ENCODE data around the gene TRMT2A.

The TRMT2A gene

DNA sequence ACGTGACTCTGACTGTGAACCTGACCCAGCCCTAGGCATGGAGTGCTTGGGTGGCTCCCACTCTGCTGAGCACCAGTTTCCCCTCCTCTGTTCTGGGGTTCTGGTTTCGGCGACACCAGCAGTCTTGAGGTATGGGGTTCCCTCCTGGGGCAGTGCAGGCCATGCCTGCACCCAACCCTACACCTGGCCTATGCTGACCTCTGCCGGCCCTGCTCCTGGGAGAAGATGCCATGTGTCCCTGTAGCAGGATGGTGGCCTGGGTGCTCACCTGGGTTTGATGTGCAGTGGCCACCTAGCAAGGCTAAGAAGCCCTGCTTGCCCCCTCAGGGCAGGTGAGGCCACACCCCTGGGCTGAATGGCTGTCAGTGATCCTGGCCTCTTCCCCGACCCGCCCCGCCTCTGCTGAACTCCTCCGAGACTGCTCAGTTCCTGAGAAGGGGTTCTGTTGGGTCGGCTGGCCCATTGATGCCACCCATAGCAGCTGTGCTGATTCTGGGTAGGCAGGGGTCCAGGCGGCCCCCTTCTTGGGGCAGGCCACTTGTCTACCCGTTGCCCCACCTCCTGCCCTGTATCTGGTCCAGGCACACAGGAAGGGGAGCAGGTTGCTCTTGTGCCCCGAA, 17.0 kb upstream of the TRMT2A start:
- in situ Hi-C loops (cut with HindIII; ENCODE audit: low sequenced_read_pairs): no loop called here
- H3K4me3 ChIP-seq (ENCODE audit: low read depth, low read length): no peak overlapping the region
- DNase-seq (ENCODE audit: low read depth): no peak
- TF ChIP-seq, protein P1, sequence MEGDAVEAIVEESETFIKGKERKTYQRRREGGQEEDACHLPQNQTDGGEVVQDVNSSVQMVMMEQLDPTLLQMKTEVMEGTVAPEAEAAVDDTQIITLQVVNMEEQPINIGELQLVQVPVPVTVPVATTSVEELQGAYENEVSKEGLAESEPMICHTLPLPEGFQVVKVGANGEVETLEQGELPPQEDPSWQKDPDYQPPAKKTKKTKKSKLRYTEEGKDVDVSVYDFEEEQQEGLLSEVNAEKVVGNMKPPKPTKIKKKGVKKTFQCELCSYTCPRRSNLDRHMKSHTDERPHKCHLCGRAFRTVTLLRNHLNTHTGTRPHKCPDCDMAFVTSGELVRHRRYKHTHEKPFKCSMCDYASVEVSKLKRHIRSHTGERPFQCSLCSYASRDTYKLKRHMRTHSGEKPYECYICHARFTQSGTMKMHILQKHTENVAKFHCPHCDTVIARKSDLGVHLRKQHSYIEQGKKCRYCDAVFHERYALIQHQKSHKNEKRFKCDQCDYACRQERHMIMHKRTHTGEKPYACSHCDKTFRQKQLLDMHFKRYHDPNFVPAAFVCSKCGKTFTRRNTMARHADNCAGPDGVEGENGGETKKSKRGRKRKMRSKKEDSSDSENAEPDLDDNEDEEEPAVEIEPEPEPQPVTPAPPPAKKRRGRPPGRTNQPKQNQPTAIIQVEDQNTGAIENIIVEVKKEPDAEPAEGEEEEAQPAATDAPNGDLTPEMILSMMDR (IDR thresholded peaks at IDR 0.05; ENCODE audit: low read depth, low read length, missing control alignments): no peak

- TF ChIP-seq, protein P1 (IDR thresholded peaks at IDR 0.05; ENCODE audit: low read depth, low read length, missing control alignments): no peak
- DNase-seq (ENCODE audit: low read depth): no peak
- H3K4me3 ChIP-seq (ENCODE audit: low read depth, low read length): peak overlapping the region; percentile 79
- in situ Hi-C loops (cut with HindIII; ENCODE audit: low sequenced_read_pairs): no loop called here
Observed at GRCh38 chr22:20132686-20133246, 15.7 kb upstream of the TRMT2A start.

DNA sequence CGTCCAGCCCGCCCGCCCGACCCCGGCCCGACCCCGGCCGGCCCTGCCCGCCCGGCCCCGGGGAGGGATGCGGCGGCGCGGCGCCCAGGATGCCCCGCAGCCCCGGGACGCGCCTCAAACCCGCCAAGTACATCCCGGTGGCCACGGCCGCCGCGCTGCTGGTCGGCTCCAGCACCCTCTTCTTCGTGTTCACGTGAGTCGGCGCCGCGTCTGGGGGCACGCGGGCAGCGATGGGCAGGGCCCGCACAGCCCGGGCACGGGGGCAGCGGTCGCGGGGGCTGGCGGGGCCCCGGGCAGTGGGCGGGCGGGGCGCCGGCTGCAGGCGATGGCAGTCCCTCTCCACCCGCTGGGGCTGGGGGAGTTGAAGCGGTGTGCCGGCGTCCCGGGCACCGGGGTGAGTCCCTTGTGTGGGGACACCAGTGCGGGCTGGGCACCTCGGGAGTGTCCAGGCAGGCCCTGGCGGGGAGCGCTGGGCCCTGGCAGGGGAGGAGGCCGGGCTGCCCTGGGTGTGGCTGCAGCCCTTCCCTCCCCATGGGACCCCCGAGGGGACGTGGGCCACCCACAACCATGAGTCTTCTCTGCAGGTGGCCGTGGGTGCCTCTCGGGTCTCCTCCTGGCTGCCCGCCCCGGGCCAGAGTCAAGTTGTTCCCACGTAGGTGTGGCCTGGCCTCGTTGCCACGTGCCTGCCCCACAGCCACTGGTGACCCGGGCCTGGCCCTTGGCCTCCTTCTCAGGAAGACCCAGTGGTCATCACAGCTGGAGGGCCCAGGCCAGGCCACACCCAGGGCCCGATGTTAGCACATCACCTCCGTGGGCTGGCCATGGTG, 15.0 kb upstream of the TRMT2A start:
- in situ Hi-C loops (cut with HindIII; ENCODE audit: low sequenced_read_pairs): no loop called here
- peak overlapping the region; percentile 79 for H3K4me3 ChIP-seq (ENCODE audit: low read depth, low read length)
- no peak for DNase-seq (ENCODE audit: low read depth)
- TF ChIP-seq, protein P1 (IDR thresholded peaks at IDR 0.05; ENCODE audit: low read depth, low read length, missing control alignments): no peak

GRCh38 chr22:20131597-20131858, 14.5 kb upstream of the TRMT2A start, which contains the start of gene ZDHHC8:
Gene ZDHHC8 (plus strand): TSS chr22:20131804. CDS start chr22:20131948, 144 bp downstream.
- H3K4me3 ChIP-seq (ENCODE audit: low read depth, low read length): peak within 1 kb of the TSS; percentile 79
- DNase-seq (ENCODE audit: low read depth): no peak
- TF ChIP-seq, protein P1 (IDR thresholded peaks at IDR 0.05; ENCODE audit: low read depth, low read length, missing control alignments): no peak
- in situ Hi-C loops (cut with HindIII; ENCODE audit: low sequenced_read_pairs): no loop called here

DNA sequence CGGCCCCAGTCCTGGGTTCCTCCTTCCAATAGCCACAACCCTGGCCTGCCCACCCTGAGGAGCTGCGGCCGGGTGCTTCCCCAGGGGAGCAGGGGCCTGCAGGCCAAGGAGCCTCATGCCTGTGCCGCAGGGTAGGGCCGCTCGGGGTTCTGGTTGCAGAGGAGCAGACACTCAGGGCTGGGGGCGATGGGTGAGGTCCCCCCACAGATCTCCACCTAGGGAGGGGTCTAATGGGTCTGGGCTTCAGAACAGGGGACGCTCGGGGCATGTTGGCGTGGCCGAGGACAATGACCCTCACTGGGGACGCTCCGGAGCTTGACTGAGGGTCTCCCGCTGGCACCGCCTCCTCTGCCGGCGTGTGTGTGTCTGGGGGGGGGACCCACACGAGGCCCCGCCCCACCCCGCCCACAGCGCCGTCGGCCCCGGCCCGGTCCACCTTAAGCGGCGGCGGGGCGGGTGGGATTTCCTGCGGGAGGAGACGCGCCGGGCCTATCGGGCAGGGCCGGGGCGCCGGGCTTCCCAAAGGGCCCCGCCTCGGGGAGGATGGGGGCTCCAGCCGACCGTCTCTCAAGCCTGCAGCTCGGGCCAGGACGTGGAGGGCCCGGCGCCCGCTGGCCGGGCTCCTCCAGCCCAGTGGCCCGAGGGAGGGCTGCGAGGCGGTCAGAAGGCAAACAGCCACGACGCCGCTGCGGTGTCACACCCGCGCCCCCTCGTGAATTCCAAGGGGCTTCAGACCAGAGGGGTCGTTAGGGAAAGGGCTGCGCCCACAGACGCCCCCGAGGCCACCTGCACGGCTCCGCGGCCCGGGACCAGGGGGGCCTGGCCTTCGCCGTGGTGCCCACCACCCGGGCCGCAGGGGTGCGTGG, 13.9 kb upstream of the TRMT2A start:
- TF ChIP-seq, protein P1 (IDR thresholded peaks at IDR 0.05; ENCODE audit: low read depth, low read length, missing control alignments): no peak
- peak; percentile 49 for DNase-seq (ENCODE audit: low read depth)
- H3K4me3 ChIP-seq (ENCODE audit: low read depth, low read length): peak overlapping the region; percentile 79
- in situ Hi-C loops (cut with HindIII; ENCODE audit: low sequenced_read_pairs): no loop called here

GRCh38 chr22:20130319-20130718, 13.3 kb upstream of the TRMT2A start:
- DNase-seq (ENCODE audit: low read depth): no peak

More at GRCh38 chr22:20130319-20130718, 13.3 kb upstream of the TRMT2A start:
- H3K4me3 ChIP-seq (ENCODE audit: low read depth, low read length): no peak overlapping the region
- in situ Hi-C loops (cut with HindIII; ENCODE audit: low sequenced_read_pairs): no loop called here
- TF ChIP-seq, protein P1 (IDR thresholded peaks at IDR 0.05; ENCODE audit: low read depth, low read length, missing control alignments): no peak

All from astrocyte of the cerebellum (primary cell).